K562 (cell line): Measurements from ENCODE around the gene BPNT1. TPM values are rescaled to one million over a fixed set of nuclear protein-coding genes. Genes with fewer than 3 reads are reported as not detected.

ENCODE experiments used
- ATF4 ChIP-seq: fragments of 450-650 bp; formaldehyde crosslinking; IDR thresholded peaks from 2 replicates; pipeline ENCODE4 v1.4.0; 2022; ENCODE audit warnings: mild to moderate bottlenecking, moderate library complexity
- E2F4 ChIP-seq: sonication (generic); formaldehyde crosslinking; IDR thresholded peaks from 2 replicates; pipeline ENCODE4 v1.8.0; 2022; ENCODE audit warnings: mild to moderate bottlenecking, low read depth, missing genetic modification reagents
- ERF ChIP-seq: fragments of 450-650 bp; formaldehyde crosslinking; IDR thresholded peaks from 2 replicates; pipeline ENCODE4 v1.4.0; 2020; ENCODE audit warnings: mild to moderate bottlenecking, mixed read lengths
- FOXP1 ChIP-seq: sonication (generic); formaldehyde crosslinking; IDR thresholded peaks from 2 replicates; pipeline ENCODE4 v1.8.0; 2022; ENCODE audit warnings: mild to moderate bottlenecking, missing genetic modification reagents
- GATA2 ChIP-seq: sonication (generic); formaldehyde crosslinking; IDR thresholded peaks from 2 replicates; pipeline ENCODE4 v1.4.0; 2020; ENCODE audit warnings: mild to moderate bottlenecking, missing genetic modification reagents
- KDM4B ChIP-seq, 2 experiments: fragments of 450-650 bp in 1 of 2; sonication (generic) in 1 of 2; IDR thresholded peaks; 2 replicates each; pipeline ENCODE4 v1.6.1; 2016 to 2017; ENCODE audit warnings: borderline replicate concordance in 2 of 2, antibody characterized with exemption in 1 of 2, low read depth in 1 of 2, mild to moderate bottlenecking in 1 of 2
- MCM3 ChIP-seq: fragments of 450-650 bp; IDR thresholded peaks from 2 replicates; pipeline ENCODE4 v1.6.1; 2016
- PPARD ChIP-seq: fragments of 250-450 bp; sonication (Bioruptor Pico); IDR thresholded peaks from 2 replicates; pipeline ENCODE4 v1.8.0; 2022; ENCODE audit warnings: inconsistent platforms, mild to moderate bottlenecking, moderate library complexity
- RBBP5 ChIP-seq: fragments of 200-600 bp; sonication (generic); IDR thresholded peaks from 2 replicates; pipeline ENCODE4 v1.6.1; 2012; ENCODE audit warnings: borderline replicate concordance, mild to moderate bottlenecking, low read length, control low read depth, inconsistent platforms; ENCODE audit not compliant: insufficient read depth, poor library complexity, severe bottlenecking
- RBM14 ChIP-seq: fragments of 200-400 bp; formaldehyde crosslinking; IDR thresholded peaks from 2 replicates; pipeline ENCODE4 v1.6.1; 2018; ENCODE audit warnings: low read depth, mild to moderate bottlenecking, low read length, moderate library complexity, borderline replicate concordance; ENCODE audit not compliant: insufficient read depth
- SP2 ChIP-seq: IDR thresholded peaks from 2 replicates; pipeline ENCODE4 v1.6.1; 2011; ENCODE audit warnings: mild to moderate bottlenecking, low read depth, low read length, moderate library complexity; ENCODE audit not compliant: poor library complexity, severe bottlenecking; ENCODE audit errors: extremely low read depth
- SRSF1 ChIP-seq: fragments of 200-400 bp; formaldehyde crosslinking; IDR thresholded peaks from 2 replicates; pipeline ENCODE4 v1.6.1; 2017; ENCODE audit warnings: mild to moderate bottlenecking, low read depth, low read length, moderate library complexity
- TBP ChIP-seq: optimal IDR thresholded peaks from 2 replicates; pipeline ENCODE3; 2011; ENCODE audit warnings: low read depth, low read length, improper control_type of control experiment
- ZNF398 ChIP-seq: fragments of 250-450 bp; sonication (Bioruptor Pico); IDR thresholded peaks from 2 replicates; pipeline ENCODE4 v1.8.0; 2021; ENCODE audit warnings: moderate library complexity, mild to moderate bottlenecking, inconsistent platforms
- polyA plus RNA-seq, 8 experiments: library from polyadenylated mRNA; depleted of rRNA in 4 of 8; stranded (reverse) in 5 of 8; unstranded in 3 of 8; fragments of >200 nt; fragmentation: Nextera tagmentation in 2 of 8; fragmentation: Illumina TruSeq in 1 of 8; extraction: Ambion mirVana in 2 of 8; extraction: Trizol in 1 of 8; gene quantifications; 2 replicates each; pipeline versions ENCODE4 v1.2.1 to v1.2.3, GENCODE V29; 2011 to 2014; ENCODE audit warnings: inconsistent platforms in 1 of 8, missing spikeins in 1 of 8
- total RNA-seq, 7 experiments: library from RNA; depleted of rRNA in 6 of 7; stranded (reverse); fragments of >200 nt in 6 of 7; fragmentation: Illumina TruSeq in 2 of 7; extraction: Trizol in 2 of 7; gene quantifications; 2 replicates each; pipeline versions ENCODE4 v1.2.1 to v1.2.3, GENCODE V29; 2011 to 2021; ENCODE audit warnings: low replicate concordance in 1 of 7
- TF ChIP-seq, protein P1 (sequence below), 3 experiments: IDR thresholded peaks in 2 of 3; conservative IDR thresholded peaks in 1 of 3; 2 replicates each; pipeline ENCODE4 v1.5.1; 2011 to 2012; ENCODE audit warnings: low read length in 3 of 3, mild to moderate bottlenecking in 3 of 3, control low read depth in 2 of 3, improper control_type of control experiment in 1 of 3, inconsistent platforms in 1 of 3, low read depth in 1 of 3, mixed read lengths in 1 of 3, moderate library complexity in 1 of 3; ENCODE audit not compliant: insufficient read depth in 2 of 3
- TF ChIP-seq, protein P2 (sequence below): sonication (generic); formaldehyde crosslinking; IDR thresholded peaks from 2 replicates; pipeline ENCODE4 v1.8.1; 2023; ENCODE audit warnings: mild to moderate bottlenecking, missing genetic modification reagents

Gene BPNT1
- total and polyA plus RNA-seq, 9 of the 15 experiments (the other 6 are each of a cell fraction or from before 2014, with no cell fraction given), result 30.2 to 73.8 (median 40.5) TPM

GRCh38 chr1:220046052-220046930 is 43.3 kb downstream of the BPNT1 start, which contains the start of gene EPRS1 (continued):
- TF ChIP-seq KDM4B (IDR thresholded peaks at IDR 0.05; ENCODE audit: borderline replicate concordance in 2 of 2, low read depth in 1 of 2) (peak in 1 of 2 experiments; percentile 81; a peak in 1 of 4 replicates), PPARD (CRISPR knock-in tag) (no peak), E2F4 (peak; percentile 64; the same call in 1 of the 2 replicates), ATF4 (peak; percentile 99), RBM14 (no peak), TBP (peak; percentile 65), SP2 (no peak), MCM3 (no peak), SRSF1 (no peak), FOXP1 (peak; percentile 98), GATA2 (CRISPR knock-in tag) (no peak), ERF (CRISPR knock-in tag) (no peak), ZNF398 (CRISPR knock-in tag) (no peak), RBBP5 (peak; percentile 99)
- TF ChIP-seq, protein P1, sequence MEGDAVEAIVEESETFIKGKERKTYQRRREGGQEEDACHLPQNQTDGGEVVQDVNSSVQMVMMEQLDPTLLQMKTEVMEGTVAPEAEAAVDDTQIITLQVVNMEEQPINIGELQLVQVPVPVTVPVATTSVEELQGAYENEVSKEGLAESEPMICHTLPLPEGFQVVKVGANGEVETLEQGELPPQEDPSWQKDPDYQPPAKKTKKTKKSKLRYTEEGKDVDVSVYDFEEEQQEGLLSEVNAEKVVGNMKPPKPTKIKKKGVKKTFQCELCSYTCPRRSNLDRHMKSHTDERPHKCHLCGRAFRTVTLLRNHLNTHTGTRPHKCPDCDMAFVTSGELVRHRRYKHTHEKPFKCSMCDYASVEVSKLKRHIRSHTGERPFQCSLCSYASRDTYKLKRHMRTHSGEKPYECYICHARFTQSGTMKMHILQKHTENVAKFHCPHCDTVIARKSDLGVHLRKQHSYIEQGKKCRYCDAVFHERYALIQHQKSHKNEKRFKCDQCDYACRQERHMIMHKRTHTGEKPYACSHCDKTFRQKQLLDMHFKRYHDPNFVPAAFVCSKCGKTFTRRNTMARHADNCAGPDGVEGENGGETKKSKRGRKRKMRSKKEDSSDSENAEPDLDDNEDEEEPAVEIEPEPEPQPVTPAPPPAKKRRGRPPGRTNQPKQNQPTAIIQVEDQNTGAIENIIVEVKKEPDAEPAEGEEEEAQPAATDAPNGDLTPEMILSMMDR (IDR thresholded peaks at IDR 0.05 in 2 of 3, conservative IDR thresholded peaks at IDR 0.05 in 1 of 3; ENCODE audit: insufficient read depth in 2 of 3, low read depth in 1 of 3, low read length in 3 of 3), result peak; percentile 91 to 94 (median 91)
- TF ChIP-seq, protein P2, sequence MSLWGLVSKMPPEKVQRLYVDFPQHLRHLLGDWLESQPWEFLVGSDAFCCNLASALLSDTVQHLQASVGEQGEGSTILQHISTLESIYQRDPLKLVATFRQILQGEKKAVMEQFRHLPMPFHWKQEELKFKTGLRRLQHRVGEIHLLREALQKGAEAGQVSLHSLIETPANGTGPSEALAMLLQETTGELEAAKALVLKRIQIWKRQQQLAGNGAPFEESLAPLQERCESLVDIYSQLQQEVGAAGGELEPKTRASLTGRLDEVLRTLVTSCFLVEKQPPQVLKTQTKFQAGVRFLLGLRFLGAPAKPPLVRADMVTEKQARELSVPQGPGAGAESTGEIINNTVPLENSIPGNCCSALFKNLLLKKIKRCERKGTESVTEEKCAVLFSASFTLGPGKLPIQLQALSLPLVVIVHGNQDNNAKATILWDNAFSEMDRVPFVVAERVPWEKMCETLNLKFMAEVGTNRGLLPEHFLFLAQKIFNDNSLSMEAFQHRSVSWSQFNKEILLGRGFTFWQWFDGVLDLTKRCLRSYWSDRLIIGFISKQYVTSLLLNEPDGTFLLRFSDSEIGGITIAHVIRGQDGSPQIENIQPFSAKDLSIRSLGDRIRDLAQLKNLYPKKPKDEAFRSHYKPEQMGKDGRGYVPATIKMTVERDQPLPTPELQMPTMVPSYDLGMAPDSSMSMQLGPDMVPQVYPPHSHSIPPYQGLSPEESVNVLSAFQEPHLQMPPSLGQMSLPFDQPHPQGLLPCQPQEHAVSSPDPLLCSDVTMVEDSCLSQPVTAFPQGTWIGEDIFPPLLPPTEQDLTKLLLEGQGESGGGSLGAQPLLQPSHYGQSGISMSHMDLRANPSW, result no peak
